Measurements from ENCODE around the gene TMPRSS9. TPM values are rescaled to one million over a fixed set of nuclear protein-coding genes. Genes with fewer than 3 reads are reported as not detected.

TMPRSS9 gene
- total RNA-seq: not detected

GRCh38 chr19:2359992-2360685, at the start of gene TMPRSS9:
Gene TMPRSS9, plus strand, starts transcription at chr19:2360265. Its CDS starts 29,521 bp downstream, at chr19:2389786.
- Mint-ChIP-seq H3K4me3 (no peak within 1 kb of the TSS), H3K9me3 (no peaks in the 10 kb centered on the region), H3K27ac (no peak within 1 kb of the TSS), H3K4me1 (ENCODE audit: low read depth) (peaks cover 5% of the 10 kb centered on the region), H3K27me3 (ENCODE audit: low read depth) (peaks cover 11% of the 10 kb centered on the region), H3K36me3 (ENCODE audit: low read depth) (no peaks in the 10 kb centered on the region)
- intact Hi-C loops (cut with micrococcal nuclease): no loop called here
- CTCF ChIA-PET: interaction anchor here (0.5 kb wide), 1 partner anchor 31 kb away, joined by 3 read pairs; no protein-coding TSS in a partner anchor
- no peak for DNase-seq

- CTCF ChIA-PET: no interaction called here
- Mint-ChIP-seq H3K4me3 (no peak overlapping the region), H3K27ac (no peak overlapping the region), H3K36me3 (ENCODE audit: low read depth) (no peaks in the 10 kb centered on the region), H3K27me3 (ENCODE audit: low read depth) (peaks cover 61% of the 10 kb centered on the region), H3K9me3 (peaks cover 14% of the 10 kb centered on the region), H3K4me1 (ENCODE audit: low read depth) (peaks cover 5% of the 10 kb centered on the region)
- DNase-seq: no peak
- intact Hi-C loops (cut with micrococcal nuclease): no loop called here
Measured at GRCh38 chr19:2311093-2311492, 49.0 kb upstream of the TMPRSS9 start.

GRCh38 chr19:2312820-2313501, 47.1 kb upstream of the TMPRSS9 start:
- peaks cover 14% of the 10 kb centered on the region for H3K9me3 Mint-ChIP-seq
- peaks cover 50% of the 10 kb centered on the region for H3K27me3 Mint-ChIP-seq (ENCODE audit: low read depth)
- H3K4me3 Mint-ChIP-seq: no peak overlapping the region
- H3K4me1 Mint-ChIP-seq (ENCODE audit: low read depth): peaks cover 2% of the 10 kb centered on the region
- H3K27ac Mint-ChIP-seq: no peak overlapping the region
- no peak for DNase-seq
- intact Hi-C loops (cut with micrococcal nuclease): no loop called here
- no peaks in the 10 kb centered on the region for H3K36me3 Mint-ChIP-seq (ENCODE audit: low read depth)
- CTCF ChIA-PET: interaction anchor here (0.7 kb wide), 1 partner anchor 722 kb away, joined by 3 read pairs; no protein-coding TSS in a partner anchor

- no peaks in the 10 kb centered on the region for H3K4me1 Mint-ChIP-seq (ENCODE audit: low read depth)
- intact Hi-C loops (cut with micrococcal nuclease): no loop called here
- H3K4me3 Mint-ChIP-seq: no peak overlapping the region
- no peaks in the 10 kb centered on the region for H3K36me3 Mint-ChIP-seq (ENCODE audit: low read depth)
- peaks cover 31% of the 10 kb centered on the region for H3K27me3 Mint-ChIP-seq (ENCODE audit: low read depth)
- H3K9me3 Mint-ChIP-seq: peaks cover 14% of the 10 kb centered on the region
- DNase-seq: no peak
- CTCF ChIA-PET: interaction anchor here (1.1 kb wide), 1 partner anchor 322 kb away, joined by 4 read pairs; no protein-coding TSS in a partner anchor
- H3K27ac Mint-ChIP-seq: no peak overlapping the region
Measured at GRCh38 chr19:2315121-2315817, 44.8 kb upstream of the TMPRSS9 start.

GRCh38 chr19:2315818-2316353, 44.2 kb upstream of the TMPRSS9 start:
- peaks cover 14% of the 10 kb centered on the region for H3K9me3 Mint-ChIP-seq
- no peak overlapping the region for H3K4me3 Mint-ChIP-seq
- CTCF ChIA-PET: interaction anchor here (0.6 to 1.1 kb wide), 3 partner anchors 23 to 321 kb away, joined by 3 to 4 read pairs (median 3); no protein-coding TSS in a partner anchor
- DNase-seq: peak; percentile 39
- intact Hi-C loops (cut with micrococcal nuclease): no loop called here
- no peaks in the 10 kb centered on the region for H3K36me3 Mint-ChIP-seq (ENCODE audit: low read depth)
- no peaks in the 10 kb centered on the region for H3K4me1 Mint-ChIP-seq (ENCODE audit: low read depth)
- no peak overlapping the region for H3K27ac Mint-ChIP-seq
- peaks cover 28% of the 10 kb centered on the region for H3K27me3 Mint-ChIP-seq (ENCODE audit: low read depth)

- peaks cover 14% of the 10 kb centered on the region for H3K9me3 Mint-ChIP-seq
- no peak overlapping the region for H3K4me3 Mint-ChIP-seq
- no peak for DNase-seq
- peaks cover 24% of the 10 kb centered on the region for H3K27me3 Mint-ChIP-seq (ENCODE audit: low read depth)
- no peaks in the 10 kb centered on the region for H3K36me3 Mint-ChIP-seq (ENCODE audit: low read depth)
- CTCF ChIA-PET: interaction anchor here (0.8 kb wide), 1 partner anchor 74 kb away, joined by 3 read pairs; no protein-coding TSS in a partner anchor
- intact Hi-C loops (cut with micrococcal nuclease): no loop called here
- H3K4me1 Mint-ChIP-seq (ENCODE audit: low read depth): no peaks in the 10 kb centered on the region
- H3K27ac Mint-ChIP-seq: no peak overlapping the region
Measured at GRCh38 chr19:2317300-2317699, 42.8 kb upstream of the TMPRSS9 start.

- Mint-ChIP-seq H3K4me3 (no peak overlapping the region), H3K9me3 (peaks cover 14% of the 10 kb centered on the region)
- CTCF ChIA-PET: interaction anchor here (0.8 kb wide), 1 partner anchor 74 kb away, joined by 3 read pairs; no protein-coding TSS in a partner anchor
Measured at GRCh38 chr19:2317756-2318155, 42.3 kb upstream of the TMPRSS9 start.

GRCh38 chr19:2318923-2319322, 41.1 kb upstream of the TMPRSS9 start:
- intact Hi-C loops (cut with micrococcal nuclease): no loop called here
- Mint-ChIP-seq H3K4me3 (no peak overlapping the region), H3K4me1 (ENCODE audit: low read depth) (no peaks in the 10 kb centered on the region), H3K27ac (no peak overlapping the region), H3K36me3 (ENCODE audit: low read depth) (peaks cover 4% of the 10 kb centered on the region), H3K27me3 (ENCODE audit: low read depth) (peaks cover 14% of the 10 kb centered on the region), H3K9me3 (peaks cover 14% of the 10 kb centered on the region)
- CTCF ChIA-PET: interaction anchor here (0.6 kb wide), 1 partner anchor 406 kb away, joined by 3 read pairs; no protein-coding TSS in a partner anchor
- no peak for DNase-seq

More at GRCh38 chr19:2317756-2318155, 42.3 kb upstream of the TMPRSS9 start:
- Mint-ChIP-seq H3K27ac (no peak overlapping the region), H3K4me1 (ENCODE audit: low read depth) (no peaks in the 10 kb centered on the region), H3K27me3 (ENCODE audit: low read depth) (peaks cover 22% of the 10 kb centered on the region), H3K36me3 (ENCODE audit: low read depth) (peaks cover 2% of the 10 kb centered on the region)
- no peak for DNase-seq
- intact Hi-C loops (cut with micrococcal nuclease): no loop called here

GRCh38 chr19:2319551-2319950, 40.5 kb upstream of the TMPRSS9 start:
- peaks cover 9% of the 10 kb centered on the region for H3K27me3 Mint-ChIP-seq (ENCODE audit: low read depth)
- no peak overlapping the region for H3K4me3 Mint-ChIP-seq
- H3K9me3 Mint-ChIP-seq: peaks cover 14% of the 10 kb centered on the region
- CTCF ChIA-PET: no interaction called here
- H3K27ac Mint-ChIP-seq: no peak overlapping the region
- intact Hi-C loops (cut with micrococcal nuclease): no loop called here
- peaks cover 7% of the 10 kb centered on the region for H3K36me3 Mint-ChIP-seq (ENCODE audit: low read depth)
- no peak for DNase-seq
- H3K4me1 Mint-ChIP-seq (ENCODE audit: low read depth): peaks cover under 1% of the 10 kb centered on the region

GRCh38 chr19:2320049-2320448, 40.0 kb upstream of the TMPRSS9 start:
- no peak overlapping the region for H3K27ac Mint-ChIP-seq
- H3K4me3 Mint-ChIP-seq: no peak overlapping the region
- peaks cover 7% of the 10 kb centered on the region for H3K36me3 Mint-ChIP-seq (ENCODE audit: low read depth)
- CTCF ChIA-PET: no interaction called here
- H3K9me3 Mint-ChIP-seq: peaks cover 10% of the 10 kb centered on the region
- no peak for DNase-seq
- H3K4me1 Mint-ChIP-seq (ENCODE audit: low read depth): peaks cover 6% of the 10 kb centered on the region
- intact Hi-C loops (cut with micrococcal nuclease): no loop called here
- peaks cover 4% of the 10 kb centered on the region for H3K27me3 Mint-ChIP-seq (ENCODE audit: low read depth)

- intact Hi-C loops (cut with micrococcal nuclease): no loop called here
- H3K4me1 Mint-ChIP-seq (ENCODE audit: low read depth): peaks cover 15% of the 10 kb centered on the region
- H3K27ac Mint-ChIP-seq: no peak overlapping the region
- H3K27me3 Mint-ChIP-seq (ENCODE audit: low read depth): no peaks in the 10 kb centered on the region
- no peak for DNase-seq
- no peak overlapping the region for H3K4me3 Mint-ChIP-seq
- peaks cover 1% of the 10 kb centered on the region for H3K9me3 Mint-ChIP-seq
- H3K36me3 Mint-ChIP-seq (ENCODE audit: low read depth): peaks cover 15% of the 10 kb centered on the region
- CTCF ChIA-PET: no interaction called here
Measured at GRCh38 chr19:2320939-2321338, 39.1 kb upstream of the TMPRSS9 start.

All from activated naive CD4-positive, alpha-beta T cell treated with anti-CD3 and anti-CD28 coated beads for 36 hours (primary cell).